GM21576 (cell line): Measurements from ENCODE around the gene PRPF38B.
A peak's percentile ranks its signal among the peaks of the same experiment; 100 is the strongest.
"Not testable (repeated sequence)": the region's sequence is repeated elsewhere in the genome, so short reads cannot be mapped to it uniquely, and the experiment has no call there.

Experiments
- ATAC-seq: cut with Tn5 transposase; IDR thresholded peaks from one replicate; pipeline ENCODE4 v1.9.1; 2021; ENCODE audit warnings: mild to moderate bottlenecking, moderate library complexity; ENCODE audit not compliant: unreplicated experiment

Gene PRPF38B

DNA sequence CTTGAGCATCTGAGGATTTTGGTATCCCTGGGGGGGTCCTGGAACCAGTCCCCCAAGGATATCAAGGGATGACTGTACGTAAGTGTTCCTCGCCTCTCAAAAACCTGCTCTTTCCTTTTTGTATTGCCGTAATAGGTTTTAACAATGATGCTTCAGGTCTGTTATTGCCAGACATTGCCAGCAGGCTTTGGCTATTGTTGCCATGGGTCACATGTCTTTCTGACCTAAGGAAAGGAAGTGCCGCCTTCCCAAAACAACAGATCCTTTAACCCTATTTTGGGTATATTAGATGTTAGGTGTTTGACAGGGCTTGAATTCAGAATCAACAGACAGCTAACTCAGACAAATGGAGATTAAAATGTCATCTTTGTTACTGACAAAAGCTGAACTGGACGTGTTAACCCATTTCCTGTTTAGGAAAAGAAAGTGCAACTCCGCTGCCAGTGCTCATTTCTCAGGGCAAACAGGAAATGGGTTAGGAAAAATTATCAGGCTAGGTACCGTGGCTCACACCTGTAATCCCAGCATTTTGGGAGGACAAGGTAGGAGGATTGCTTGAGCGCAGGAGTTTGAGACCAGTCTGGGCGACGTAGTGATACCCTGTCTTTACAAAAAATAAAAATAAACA lies 12.4 kb upstream of the PRPF38B start:
- no peak for ATAC-seq

DNA sequence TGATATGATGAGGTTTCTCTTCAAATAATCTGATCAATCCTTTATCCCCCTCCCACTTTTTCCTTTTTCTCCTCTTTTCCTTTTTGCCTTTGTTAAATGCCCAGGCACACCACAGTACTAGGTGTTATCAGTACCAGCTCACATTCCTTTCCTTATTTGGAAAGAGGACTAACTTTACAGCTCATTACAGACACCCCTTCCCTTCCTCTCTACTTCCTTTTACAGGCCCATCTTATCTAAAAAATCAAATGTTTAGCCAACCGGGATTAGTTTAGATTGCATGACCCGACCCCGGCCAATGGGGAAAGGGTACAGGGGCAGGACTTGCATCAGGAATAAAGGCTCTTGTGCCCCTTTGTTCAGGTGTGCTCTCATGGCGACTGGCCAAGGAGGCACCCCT lies 10.4 kb upstream of the PRPF38B start:
- not testable (repeated sequence) for ATAC-seq

DNA sequence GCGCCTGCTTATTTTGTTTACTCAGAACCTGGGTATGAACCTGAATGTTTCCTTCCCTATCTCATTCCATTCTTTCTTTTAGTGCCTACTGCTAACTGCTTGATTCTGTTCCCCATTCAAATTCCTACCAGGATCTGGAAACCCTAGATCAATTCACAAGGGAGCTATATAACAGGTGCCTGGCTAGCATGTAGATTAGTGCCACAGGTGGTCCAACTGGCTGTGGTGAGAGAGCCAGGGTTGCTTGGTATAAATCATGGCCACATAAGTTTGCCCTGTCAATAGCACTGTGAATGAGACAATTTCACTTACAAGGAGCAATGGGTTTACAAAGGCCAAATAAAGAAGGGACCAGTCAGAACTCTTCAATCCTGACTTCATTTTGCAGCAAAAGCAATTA lies 6.6 kb upstream of the PRPF38B start:
- no peak for ATAC-seq

DNA sequence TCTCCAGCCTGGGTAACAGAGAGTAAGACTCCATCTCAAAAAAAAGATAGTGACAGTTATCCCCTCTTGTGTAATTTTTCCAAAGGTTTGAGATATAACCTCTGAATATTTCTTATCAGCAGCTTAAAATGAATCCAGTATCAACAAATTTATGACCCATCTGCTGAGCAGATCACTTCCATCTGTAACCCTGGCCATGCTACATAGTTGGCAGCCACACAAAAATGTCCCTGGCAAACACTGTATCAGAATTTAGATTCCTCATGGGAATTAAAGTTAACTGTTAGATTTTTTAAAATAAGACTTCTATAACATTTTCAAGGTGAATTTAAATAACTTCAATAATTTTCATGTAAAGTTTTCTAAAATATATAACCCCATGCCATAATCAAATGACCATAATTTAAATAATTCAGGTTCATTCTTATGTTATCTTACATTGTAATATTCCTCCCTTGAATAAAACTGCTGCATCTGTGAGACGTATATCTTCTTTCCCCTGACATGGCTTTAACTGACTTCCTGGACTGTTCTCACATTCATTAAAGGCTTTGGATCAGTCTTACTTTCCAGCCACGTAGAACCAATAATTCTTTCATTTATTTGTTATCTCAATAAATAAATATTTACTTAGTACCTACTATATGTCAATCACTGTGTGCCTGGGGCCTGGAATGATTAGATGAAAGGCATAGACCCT lies 5.3 kb upstream of the PRPF38B start:
- no peak for ATAC-seq

DNA sequence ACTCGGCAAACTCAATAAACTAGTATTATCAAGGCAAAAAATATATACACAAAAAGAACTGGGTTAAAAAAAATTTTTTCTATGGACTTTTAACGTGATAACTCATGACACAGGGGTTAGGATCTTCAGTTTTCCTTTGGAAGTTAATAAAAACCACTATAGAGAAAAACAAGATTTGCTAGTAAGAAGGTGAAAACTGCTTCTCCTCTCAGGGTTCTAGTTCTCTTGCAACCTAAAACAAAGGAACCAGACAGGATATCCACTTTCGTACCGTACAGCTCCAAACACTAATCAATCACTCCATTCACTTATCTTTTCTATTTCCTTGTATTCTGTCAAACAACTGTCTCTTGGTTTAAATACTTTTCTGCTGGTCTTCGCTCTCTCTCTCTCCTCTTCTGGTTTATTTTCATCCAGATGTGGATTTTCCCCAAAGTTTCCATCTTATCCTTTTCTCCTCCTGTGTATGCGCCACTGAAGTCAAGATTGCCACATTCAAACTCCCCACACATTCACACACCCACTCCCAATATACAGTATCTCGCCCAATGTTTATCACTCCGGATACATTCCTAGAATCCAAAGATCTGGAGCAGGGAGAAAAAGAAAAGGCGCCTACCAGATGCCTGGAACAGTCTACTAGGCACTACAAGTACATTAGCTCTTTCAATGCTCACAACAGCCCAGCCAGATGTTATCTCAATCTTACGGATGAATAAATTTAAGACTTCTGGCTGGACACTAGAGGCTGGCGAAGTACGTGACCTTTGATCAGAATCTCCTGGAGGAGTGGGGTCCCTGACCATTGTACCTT lies 775 bp upstream of the PRPF38B start:
- ATAC-seq: no peak

DNA sequence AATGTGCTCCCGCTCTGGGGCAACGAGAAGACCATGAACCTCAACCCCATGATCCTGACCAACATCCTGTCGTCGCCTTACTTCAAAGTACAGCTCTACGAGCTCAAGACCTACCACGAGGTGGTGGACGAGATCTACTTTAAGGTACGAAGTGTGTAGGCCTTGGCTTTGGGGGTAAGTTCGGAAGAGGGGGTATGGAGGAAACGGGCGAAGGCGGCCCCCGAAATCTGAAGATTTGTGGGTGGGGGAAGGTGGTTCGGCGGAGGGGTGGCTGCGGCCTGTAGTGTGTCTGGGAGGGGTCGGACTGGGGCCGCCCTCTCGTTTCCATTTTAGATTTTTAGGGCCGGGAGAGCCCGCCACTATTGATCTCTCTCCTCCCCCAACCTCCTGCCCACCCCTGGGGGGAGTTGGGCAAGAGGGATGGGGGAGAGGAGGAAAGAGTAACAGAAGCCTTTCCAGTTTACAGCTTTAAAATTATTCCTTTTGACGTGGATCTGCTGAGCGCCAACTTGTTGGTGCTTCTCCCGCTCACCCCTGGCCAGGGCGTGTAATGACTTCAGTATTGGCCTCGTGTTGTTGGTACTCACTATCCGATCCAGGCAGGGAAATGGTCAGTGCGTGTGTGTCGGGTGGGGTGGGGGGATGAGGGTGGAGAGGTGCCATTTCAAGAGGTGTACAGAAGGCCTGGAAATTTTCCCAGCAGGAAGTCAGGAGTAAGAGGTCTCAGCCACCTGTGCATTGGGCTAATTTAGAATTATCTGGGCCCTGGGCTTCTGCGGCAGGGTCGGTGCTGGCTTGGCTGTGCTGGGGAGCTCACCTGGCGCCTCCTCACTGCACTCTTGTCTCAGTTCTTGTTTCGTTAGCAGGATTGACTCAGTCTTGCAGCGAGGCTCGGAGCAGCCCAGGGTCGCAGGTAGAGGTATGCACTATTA lies 880 bp downstream of the PRPF38B start:
- ATAC-seq: peak; percentile 68

DNA sequence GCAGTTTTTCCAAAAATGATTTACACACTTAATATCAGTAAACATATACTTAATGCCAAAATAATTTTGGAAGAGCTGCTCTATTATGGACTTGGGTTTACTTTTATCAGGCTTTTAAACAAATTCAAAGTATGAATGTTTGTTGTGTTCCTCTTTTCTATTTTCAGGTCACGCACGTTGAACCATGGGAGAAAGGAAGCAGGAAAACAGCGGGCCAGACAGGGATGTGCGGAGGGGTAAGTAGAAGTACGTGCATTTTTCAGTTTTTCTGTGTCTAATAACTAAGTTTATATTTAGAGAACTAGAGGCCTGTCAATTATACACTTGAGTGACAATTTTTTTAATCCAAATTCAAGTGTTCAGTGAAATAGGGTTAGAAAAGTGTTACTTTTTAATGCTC lies 3.4 kb downstream of the PRPF38B start:
- ATAC-seq: no peak

DNA sequence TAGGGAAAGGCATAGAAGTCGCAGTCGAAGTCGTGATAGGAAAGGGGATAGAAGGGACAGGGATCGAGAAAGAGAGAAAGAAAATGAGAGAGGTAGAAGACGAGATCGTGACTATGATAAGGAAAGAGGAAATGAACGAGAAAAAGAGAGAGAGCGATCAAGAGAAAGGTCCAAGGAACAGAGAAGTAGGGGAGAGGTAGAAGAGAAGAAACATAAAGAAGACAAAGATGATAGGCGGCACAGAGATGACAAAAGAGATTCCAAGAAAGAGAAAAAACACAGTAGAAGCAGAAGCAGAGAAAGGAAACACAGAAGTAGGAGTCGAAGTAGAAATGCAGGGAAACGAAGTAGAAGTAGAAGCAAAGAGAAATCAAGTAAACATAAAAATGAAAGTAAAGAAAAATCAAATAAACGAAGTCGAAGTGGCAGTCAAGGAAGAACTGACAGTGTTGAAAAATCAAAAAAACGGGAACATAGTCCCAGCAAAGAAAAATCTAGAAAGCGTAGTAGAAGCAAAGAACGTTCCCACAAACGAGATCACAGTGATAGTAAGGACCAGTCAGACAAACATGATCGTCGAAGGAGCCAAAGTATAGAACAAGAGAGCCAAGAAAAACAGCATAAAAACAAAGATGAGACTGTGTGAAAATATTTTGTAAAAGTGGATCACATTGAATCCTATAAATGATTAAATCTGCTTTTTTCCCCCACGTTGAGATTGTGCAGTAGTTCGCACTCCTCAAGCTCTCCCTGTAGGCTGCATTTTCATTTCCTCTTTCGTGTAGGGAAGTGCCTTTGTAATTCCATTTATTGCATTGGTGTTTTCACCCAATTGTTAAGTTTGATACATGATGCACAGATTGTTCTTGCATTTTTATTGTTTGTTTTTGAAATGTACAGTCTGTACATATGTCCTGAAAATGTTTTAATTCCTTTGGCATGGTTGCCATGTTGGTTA lies 7.5 kb downstream of the PRPF38B start:
- ATAC-seq: no peak

DNA sequence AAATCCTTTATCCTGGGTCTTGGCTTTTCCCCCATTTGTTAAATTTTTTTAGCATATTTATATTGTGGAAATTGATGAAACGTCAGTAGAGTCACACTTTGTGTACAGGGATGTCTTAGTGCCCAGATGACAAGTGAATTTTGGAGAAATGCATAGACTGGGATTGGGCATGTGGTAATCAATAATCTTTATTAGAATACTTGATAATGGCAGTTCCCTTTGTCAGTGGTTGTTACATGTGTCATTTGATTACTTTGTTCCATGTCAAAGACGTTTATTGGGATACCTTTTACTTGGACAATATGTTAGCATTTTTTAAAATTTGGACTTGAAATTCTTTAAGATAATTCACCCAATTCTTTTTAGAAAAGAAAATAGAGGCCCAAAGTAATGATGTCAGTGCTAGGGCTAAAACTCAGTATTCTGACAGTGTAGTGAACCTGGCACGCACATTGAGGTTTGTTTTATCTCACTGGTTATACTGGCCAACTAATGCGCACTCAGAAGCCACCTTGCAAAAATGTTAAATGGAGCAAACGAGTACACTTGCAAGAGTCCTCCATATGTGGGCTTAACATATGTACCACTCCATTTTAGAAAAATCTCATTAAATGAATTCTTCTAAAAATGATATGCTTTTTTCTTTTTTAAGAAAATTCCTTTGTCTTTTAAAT lies 9.2 kb downstream of the PRPF38B start:
- ATAC-seq: no peak

DNA sequence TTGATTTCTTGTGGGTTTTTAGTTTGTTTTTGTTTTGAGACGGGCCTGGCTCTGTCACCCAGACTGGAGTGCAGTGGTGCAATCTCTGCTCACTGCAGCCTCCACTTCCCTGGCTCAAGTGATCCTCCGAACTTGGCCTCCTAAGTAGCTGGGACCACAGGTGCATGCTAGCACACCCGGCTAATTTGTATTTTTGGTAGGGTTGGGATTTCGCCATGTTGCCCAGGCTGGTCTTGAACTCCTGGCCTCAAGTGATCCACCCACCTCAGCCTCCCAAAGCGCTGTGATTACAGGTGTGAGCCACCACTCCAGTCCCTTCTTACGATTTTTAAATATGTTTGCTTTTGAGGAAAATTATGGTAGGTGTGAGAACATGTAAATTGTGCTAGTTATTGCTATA lies 10.0 kb downstream of the PRPF38B start:
- not testable (repeated sequence) for ATAC-seq

DNA sequence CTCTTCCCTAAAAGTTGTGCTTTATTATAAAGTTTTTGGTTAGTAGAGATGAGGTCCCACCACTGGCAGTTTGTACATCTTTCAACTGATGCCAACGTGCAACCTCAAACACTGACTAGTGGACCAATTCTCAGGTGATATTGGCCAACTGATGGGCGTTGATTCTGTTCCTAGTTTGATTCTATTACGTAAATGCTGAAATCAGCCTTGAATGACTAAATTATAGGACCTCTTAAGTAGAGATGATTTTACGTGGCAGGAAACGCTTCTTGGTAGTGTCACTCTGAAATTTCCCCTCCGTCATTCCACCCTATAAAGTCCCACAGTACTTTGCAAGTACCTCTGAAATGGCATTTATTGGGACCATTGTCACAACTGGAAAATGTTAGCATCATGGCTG lies 11.8 kb downstream of the PRPF38B start:
- no peak for ATAC-seq

DNA sequence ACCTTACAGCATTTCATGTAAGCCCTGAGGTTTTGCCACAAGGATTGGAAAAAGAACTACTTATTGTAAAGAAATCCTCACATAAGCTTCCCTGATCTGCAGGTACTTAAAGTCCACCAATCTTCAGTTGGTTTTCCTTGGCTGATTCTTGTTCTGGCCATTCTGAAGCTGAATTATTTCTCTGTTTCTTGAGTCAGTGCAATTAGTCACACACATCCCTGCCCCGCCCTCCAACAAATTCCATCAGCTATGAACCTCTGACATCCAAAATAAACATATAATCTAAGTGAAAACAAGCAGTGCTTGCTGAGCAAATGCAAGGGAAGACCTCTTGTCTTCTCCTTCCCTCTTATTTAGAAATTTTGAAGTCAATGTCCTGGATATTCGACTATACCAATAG lies 12.4 kb downstream of the PRPF38B start:
- ATAC-seq: no peak

DNA sequence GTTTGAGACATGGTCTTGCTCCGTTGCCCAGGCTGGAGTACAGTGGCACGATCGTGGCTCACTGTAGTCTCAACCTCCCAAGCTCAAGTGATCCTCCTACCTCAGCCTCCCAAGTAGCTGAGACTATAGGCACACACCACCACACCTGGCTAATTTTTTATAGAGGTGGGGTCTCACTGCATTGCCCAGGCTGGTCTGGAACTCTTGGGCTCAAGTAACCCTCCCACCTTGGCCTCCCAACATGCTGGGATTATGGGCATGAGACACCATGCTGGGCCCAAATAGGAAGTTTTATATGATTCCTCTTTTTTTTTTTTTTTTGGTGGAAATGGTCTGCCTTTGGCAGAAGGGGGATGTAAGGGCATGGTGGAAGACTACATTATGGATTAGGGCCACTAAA lies 14.5 kb downstream of the PRPF38B start:
- ATAC-seq: no peak

DNA sequence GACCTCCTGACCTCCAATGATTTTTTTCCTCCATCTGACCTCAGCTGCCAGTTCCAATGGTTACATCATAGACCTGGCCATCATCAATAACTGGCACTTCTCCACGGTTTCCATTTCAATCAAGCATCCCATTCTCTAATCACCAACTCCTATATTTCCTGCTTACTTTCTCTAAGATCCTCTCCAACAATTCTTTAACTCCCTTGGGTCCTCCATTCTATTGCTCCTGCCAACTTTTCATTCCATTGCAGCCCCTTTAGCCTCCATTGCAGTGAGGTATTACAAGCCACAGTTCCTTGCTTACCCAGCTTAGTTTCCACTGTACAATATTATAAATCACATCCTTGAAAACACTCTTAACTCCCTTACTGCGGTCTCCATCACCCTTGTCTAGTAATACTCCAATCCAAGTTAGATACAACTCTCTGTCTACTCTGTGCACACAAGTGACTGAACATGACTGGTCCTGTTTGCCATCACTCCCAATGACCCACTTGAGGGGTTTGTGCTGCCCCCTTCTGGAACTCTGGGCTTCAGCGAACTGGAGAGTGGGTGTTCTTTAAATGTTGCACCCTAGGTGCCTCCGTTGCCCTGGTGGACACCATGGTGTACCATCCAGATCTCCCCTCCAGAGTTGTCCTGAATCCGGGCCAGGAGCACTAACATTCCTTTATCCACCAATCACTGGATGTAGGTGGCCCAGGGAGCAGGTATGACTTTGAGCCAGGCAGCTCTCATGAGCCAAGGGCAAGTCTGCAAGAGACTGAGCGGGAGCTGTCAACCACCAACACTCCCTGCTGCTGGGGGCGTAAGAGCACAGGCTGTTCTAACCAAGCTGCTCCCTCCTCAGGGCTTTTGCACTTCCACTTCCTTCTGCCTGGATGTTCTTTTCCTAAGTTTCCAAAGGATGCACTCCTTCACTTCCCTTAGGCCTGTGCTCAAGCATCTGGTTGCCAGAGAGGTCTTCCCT lies 16.9 kb downstream of the PRPF38B start:
- no peak for ATAC-seq

DNA sequence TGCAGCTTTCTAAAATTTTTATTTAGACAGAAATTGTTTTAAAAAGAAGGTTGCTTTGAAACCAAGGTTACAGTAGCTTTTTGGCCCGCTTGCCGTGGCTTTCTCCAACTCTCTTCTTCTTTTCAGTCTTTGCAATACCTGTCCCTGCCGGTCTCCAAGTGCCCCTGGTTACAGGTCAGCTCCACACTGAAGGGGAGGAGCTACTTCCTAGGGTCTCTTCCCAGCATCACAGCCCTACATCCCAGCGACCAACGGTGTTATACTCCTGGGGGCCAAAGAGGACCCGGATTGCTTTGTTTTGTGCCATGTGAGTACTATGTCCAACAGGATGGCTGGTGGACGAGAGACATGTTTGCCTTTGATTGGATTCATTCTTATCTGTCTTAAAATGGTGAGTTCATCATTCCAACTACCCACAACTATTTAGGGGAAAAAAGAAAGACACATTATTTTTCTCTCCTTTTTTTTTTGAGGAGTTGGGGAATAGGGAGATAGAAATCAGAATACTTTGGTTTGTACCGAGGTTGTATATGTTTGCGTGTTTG lies 20.6 kb downstream of the PRPF38B start, which contains the start of gene FNDC7:
Gene FNDC7 (plus strand): TSS at position 303 of the 545 bp plus-strand sequence. CDS start 26 bp downstream, at position 329.
- no peak for ATAC-seq

DNA sequence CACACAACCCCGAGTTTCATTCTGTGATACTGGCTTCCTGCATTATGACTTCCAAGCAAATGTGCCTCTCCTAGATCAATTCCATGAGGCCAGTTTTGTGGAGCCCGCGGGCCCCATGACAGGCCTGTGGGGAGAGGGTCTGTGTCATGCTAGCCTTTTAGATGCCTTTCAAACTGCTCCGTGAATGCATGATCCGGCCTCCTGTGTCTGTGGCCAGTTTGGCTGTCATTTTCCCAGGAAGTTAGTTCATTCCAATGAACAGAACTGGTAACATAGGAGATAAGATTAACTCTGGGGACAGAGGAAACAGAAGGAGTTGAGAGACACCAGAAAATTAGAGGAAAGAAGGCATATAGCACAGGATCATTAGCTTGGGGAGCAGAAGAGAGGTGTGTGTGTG lies 23.8 kb downstream of the PRPF38B start:
- ATAC-seq: no peak

DNA sequence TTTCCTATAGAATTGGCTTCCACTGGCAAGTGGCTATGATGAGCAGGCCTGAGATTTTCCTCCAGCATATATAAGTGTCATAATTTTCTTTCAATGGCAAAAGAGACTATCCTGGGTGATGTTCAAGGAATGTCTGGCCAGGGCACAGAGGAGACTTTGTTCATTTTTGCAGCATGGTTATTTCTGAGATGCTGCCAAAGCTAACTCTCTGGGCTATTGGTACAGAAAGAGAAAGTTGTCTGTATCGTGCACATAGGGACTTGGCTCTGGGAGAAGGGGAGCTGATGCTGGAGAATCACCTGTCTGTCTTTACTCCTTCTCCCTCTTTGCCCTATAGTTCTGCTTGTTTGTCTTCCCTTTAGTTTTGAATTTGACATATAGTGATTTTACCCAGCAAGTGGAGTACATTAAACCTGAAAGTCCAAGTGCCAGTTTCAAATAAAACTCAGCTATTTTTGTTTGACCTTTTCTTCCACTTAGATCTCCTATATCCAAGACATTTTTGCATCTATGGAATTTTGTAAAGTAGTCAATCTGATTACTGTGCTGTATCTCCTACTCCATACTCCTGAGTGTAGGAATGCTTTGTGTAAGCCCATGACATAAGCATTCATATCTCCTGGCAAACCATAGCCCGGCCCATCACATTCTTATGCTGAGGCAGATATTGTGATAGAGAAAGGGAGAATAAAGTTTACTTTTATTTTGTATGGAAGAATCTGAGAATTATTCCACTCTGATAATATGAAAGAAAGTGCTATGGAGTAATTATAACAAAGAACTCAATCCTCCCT lies 24.5 kb downstream of the PRPF38B start:
- no peak for ATAC-seq
